ENCODE data around the gene KRTAP10-8. TPM values are rescaled to one million over a fixed set of nuclear protein-coding genes. Genes with fewer than 3 reads are reported as not detected.
"Not testable (repeated sequence)": the region's sequence is repeated elsewhere in the genome, so short reads cannot be mapped to it uniquely, and the experiment has no call there.

The KRTAP10-8 gene
- total RNA-seq, 4 donors from 2014 or later: not detected

DNA sequence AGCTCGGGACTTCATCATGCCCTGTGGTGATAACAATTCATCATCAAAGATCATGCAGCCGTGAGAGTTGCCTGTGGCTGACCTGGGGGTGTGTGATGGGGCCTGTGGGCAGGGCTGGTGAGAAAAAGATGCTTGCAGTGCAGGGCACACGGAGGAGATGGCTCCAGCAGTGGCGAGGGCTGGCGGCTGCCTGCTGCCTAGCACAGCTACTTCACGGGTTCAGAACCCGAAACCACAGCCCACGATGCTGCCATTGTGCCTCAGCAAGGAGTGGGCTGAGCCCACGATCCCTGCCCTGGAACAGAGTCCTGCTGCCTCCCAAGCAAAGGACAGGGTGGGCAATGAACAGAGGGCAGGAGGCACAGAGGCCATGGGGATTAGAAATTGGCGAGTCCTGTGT is 14.4 kb downstream of the KRTAP10-8 start:
- ATAC-seq (no peak), DNase-seq (no peak)
- Histone ChIP-seq H3K9me3 (no peaks in the 10 kb centered on the region), H3K4me1 (no peaks in the 10 kb centered on the region), H3K4me3 (no peak overlapping the region), H3K27ac (no peak overlapping the region), H3K36me3 (no peaks in the 10 kb centered on the region), H3K27me3 (peaks cover 0 to 16% (median 14%) of the 10 kb centered on the region in 3 donors)
- TF ChIP-seq, protein P1, sequence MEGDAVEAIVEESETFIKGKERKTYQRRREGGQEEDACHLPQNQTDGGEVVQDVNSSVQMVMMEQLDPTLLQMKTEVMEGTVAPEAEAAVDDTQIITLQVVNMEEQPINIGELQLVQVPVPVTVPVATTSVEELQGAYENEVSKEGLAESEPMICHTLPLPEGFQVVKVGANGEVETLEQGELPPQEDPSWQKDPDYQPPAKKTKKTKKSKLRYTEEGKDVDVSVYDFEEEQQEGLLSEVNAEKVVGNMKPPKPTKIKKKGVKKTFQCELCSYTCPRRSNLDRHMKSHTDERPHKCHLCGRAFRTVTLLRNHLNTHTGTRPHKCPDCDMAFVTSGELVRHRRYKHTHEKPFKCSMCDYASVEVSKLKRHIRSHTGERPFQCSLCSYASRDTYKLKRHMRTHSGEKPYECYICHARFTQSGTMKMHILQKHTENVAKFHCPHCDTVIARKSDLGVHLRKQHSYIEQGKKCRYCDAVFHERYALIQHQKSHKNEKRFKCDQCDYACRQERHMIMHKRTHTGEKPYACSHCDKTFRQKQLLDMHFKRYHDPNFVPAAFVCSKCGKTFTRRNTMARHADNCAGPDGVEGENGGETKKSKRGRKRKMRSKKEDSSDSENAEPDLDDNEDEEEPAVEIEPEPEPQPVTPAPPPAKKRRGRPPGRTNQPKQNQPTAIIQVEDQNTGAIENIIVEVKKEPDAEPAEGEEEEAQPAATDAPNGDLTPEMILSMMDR (IDR thresholded peaks at IDR 0.05 in 4 of 5, conservative IDR thresholded peaks at IDR 0.05 in 1 of 5): no peak
- TF ChIP-seq POLR2A (IDR thresholded peaks at IDR 0.05): no peak
- in situ Hi-C loops (cut with MboI; ENCODE audit: low sequenced_read_pairs in 4 of 4): no loop called here
- intact Hi-C loops (cut with DNase I; ENCODE audit: low total_unique reads): no loop called here

- H3K36me3 ChIP-seq: no peaks in the 10 kb centered on the region
- H3K9me3 ChIP-seq: no peaks in the 10 kb centered on the region
- DNase-seq (no peak), ATAC-seq (no peak)
- no peak within 1 kb of the TSS for H3K4me3 ChIP-seq
- peaks cover 0 to 16% (median 14%) of the 10 kb centered on the region in 3 donors for H3K27me3 ChIP-seq
- TF ChIP-seq, protein P1 (IDR thresholded peaks at IDR 0.05 in 4 of 5, conservative IDR thresholded peaks at IDR 0.05 in 1 of 5): no peak
- TF ChIP-seq POLR2A (IDR thresholded peaks at IDR 0.05): no peak
- in situ Hi-C loops (cut with MboI; ENCODE audit: low sequenced_read_pairs in 4 of 4) (no loop called here), intact Hi-C loops (cut with DNase I; ENCODE audit: low total_unique reads) (no loop called here)
- H3K4me1 ChIP-seq: no peaks in the 10 kb centered on the region
- H3K27ac ChIP-seq: no peak within 1 kb of the TSS
Observed at GRCh38 chr21:44626673-44627143, 14.8 kb downstream of the KRTAP10-8 start, which contains the start of gene KRTAP10-9. TSS of gene KRTAP10-9 (plus strand) at chr21:44627093. CDS start at chr21:44627172, 79 bp downstream.

GRCh38 chr21:44627181-44627822 is 15.4 kb downstream of the KRTAP10-8 start:
- H3K36me3 ChIP-seq; DNase-seq; H3K27ac ChIP-seq; H3K9me3 ChIP-seq; in situ Hi-C loops (cut with MboI; ENCODE audit: low sequenced_read_pairs in 4 of 4); ATAC-seq; H3K4me3 ChIP-seq; intact Hi-C loops (cut with DNase I; ENCODE audit: low total_unique reads); H3K4me1 ChIP-seq: not testable (repeated sequence)
- H3K27me3 ChIP-seq: peaks cover 0 to 16% (median 14%) of the 10 kb centered on the region in 3 donors

- H3K36me3 ChIP-seq; H3K9me3 ChIP-seq; H3K4me3 ChIP-seq; intact Hi-C loops (cut with DNase I; ENCODE audit: low total_unique reads); ATAC-seq; H3K4me1 ChIP-seq; DNase-seq; H3K27ac ChIP-seq; in situ Hi-C loops (cut with MboI; ENCODE audit: low sequenced_read_pairs in 4 of 4): not testable (repeated sequence)
- H3K27me3 ChIP-seq: peaks cover 0 to 16% (median 14%) of the 10 kb centered on the region in 3 donors
Observed at GRCh38 chr21:44627831-44628233, 16.0 kb downstream of the KRTAP10-8 start.

GRCh38 chr21:44628707-44629391 is 17.0 kb downstream of the KRTAP10-8 start:
- Histone ChIP-seq H3K27ac (no peak overlapping the region), H3K9me3 (no peaks in the 10 kb centered on the region), H3K4me1 (no peaks in the 10 kb centered on the region), H3K4me3 (no peak overlapping the region), H3K36me3 (no peaks in the 10 kb centered on the region), H3K27me3 (peaks cover 0 to 16% (median 14%) of the 10 kb centered on the region in 3 donors)
- in situ Hi-C loops (cut with MboI; ENCODE audit: low sequenced_read_pairs in 4 of 4) (no loop called here), intact Hi-C loops (cut with DNase I; ENCODE audit: low total_unique reads) (no loop called here)
- no peak for TF ChIP-seq POLR2A (IDR thresholded peaks at IDR 0.05)
- TF ChIP-seq, protein P1 (IDR thresholded peaks at IDR 0.05 in 4 of 5, conservative IDR thresholded peaks at IDR 0.05 in 1 of 5): no peak
- ATAC-seq (no peak), DNase-seq (no peak)

All from gastrocnemius medialis (tissue), 4 donors.